HG02610 (cell line): Measurements from ENCODE around the gene ATP6V0E1.

Source experiments
- ATAC-seq: cut with Tn5 transposase; IDR thresholded peaks from one replicate; pipeline ENCODE4 v1.9.1; 2021; ENCODE audit warnings: mild to moderate bottlenecking, moderate library complexity; ENCODE audit not compliant: unreplicated experiment

ATP6V0E1 gene

DNA sequence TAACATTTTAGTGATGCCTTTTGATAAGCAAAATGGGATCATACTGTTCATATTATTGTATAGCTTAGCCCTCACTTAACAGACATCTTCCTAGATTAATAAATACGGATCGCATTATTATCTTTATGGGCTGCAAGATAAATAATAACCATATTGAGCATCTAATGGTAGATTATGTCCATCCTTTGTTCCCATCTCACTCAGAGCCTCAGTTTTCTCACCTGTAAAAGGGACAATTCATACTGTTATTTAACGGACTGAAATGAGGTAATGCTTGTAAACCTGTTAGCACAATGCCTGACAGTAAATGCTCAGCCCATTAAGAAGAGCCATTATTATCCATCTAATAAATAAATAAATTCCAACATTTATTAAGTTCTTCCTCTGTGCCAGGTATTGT lies 27.3 kb upstream of the ATP6V0E1 start:
- no peak for ATAC-seq

DNA sequence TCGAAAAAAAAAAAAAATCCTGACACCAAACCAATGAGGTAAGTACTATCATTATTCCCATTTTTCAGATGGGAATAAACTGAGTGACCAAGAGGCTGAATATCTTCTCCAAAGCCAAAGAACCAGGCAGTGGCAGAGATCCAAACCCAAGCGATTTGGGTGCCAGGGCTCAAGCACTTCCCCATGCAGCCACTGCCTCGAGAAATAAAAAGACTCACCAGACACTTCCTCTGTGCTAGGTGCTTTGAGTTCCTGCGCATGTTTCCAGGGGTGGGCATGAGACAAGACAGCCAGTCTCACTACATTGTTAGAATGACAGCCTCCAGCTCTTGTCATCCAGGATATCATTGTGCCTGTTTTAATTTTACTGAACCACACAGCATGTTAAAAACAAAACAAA lies 26.6 kb upstream of the ATP6V0E1 start:
- no peak for ATAC-seq

DNA sequence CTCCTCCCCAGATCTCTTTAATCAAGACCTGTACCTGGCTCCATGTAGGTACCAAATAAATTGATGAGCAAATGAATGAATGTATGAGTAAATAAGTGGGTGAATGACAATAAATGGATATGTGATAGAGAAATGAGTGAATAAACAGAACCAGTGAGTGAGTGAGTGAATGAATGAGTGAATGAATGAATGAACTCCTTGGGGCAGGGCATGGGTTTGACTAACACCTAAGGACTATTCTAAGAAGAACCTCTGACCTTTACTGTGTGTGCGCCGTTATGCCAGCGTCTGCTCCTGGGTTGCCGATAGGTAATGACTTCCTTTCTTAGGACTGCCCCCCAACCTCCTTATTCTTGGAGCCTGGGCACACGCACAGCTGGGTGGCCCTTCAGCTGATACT lies 26.1 kb upstream of the ATP6V0E1 start:
- ATAC-seq = no peak

DNA sequence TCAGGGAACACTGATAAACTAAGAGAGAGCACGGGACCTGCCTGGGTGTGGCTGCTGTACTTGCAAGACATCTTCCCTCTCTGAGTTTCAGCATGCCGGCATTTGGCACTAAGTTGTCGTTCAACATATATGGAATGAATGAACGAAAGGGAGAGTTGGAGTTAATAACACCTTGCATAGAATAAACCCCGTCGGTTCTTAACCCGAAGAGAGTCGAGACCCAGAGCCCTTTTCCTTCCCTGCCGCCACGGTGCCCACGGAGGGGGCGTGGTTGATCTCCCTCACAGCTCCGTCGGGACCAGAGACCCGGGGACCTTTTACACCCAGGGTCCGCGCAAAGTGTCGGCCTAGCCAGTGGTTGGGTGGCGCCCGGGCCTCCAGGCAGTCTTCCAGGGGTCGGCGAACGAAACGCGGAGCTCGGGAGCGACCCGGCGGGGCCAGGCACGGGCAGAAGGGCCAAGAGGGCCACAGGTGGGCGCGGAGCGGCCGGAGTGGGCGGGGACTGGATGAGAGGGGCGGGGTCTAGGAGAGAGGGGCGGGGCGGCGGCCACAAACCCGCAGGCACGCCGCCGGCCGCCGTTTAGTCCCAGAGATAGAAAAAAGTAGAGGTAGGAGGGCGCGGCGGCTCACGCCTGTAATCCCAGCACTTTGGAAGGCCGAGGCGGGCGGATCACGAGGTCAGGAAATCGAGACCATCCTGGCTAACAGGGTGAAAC lies 25.1 kb upstream of the ATP6V0E1 start:
- peak; percentile 70 for ATAC-seq

- no peak for ATAC-seq
Measured at GRCh38 chr5:172959824-172960799, 23.5 kb upstream of the ATP6V0E1 start.

DNA sequence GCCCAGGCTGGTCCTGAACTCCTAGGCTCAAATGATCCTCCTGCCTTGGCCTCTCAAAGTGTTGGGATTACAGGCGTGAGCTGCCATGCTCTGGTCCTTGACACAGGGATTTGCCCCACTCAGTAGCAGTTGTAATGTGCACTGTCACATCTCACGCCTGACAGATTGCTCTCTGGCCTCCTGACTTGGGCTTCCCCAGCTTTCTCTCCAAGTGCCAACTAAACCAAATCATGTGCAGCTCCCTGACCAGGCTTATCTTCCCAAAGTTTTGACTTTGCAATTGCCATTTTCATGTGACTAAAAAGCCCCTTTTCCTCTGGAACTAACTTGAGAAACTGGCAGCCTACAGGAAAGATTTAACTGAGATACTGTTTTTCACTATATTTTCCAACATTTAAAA lies 13.7 kb upstream of the ATP6V0E1 start:
- ATAC-seq = no peak

DNA sequence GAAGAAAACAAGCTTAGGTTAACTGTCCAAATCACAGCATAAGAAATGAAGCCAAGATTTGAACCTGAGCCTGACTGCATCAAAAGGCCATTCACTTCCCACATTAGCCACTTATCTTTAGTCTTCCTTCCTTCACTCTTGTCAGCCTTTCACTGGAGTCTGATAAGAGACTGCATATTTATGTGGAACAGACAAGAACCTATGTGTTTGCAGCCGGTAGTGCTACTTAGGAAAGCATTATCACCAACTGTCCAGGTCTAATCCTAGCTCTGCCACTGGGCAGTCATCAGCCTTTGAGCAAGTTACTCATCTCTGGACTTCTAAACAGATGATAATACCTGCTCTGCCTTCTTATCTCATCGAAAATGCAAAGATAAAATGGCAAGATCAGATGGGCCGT lies 12.1 kb upstream of the ATP6V0E1 start:
- ATAC-seq = no peak

DNA sequence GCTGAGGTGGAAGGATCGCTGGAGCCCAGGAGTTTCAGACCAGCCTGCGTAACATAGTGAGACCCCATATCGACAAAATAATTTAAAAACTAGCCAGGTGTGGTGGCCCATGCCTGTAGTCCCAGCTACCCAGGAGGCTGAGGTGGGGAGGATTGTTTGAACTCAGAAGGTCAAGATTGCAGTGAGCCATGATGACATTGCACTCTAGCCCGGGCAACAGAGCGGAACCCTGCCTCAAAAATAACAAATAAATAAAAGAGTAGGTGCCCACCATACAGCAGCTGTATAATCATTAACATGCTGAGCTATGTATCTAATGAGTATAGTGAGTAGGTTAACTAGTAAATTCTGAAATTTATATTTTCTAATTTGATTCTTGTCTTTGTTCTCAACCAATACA lies 11.0 kb upstream of the ATP6V0E1 start:
- no peak for ATAC-seq

- no peak for ATAC-seq
Measured at GRCh38 chr5:172973127-172973916, 10.2 kb upstream of the ATP6V0E1 start.

GRCh38 chr5:172973931-172974330 lies 9.6 kb upstream of the ATP6V0E1 start:
- no peak for ATAC-seq

GRCh38 chr5:172975289-172975688 lies 8.3 kb upstream of the ATP6V0E1 start:
- ATAC-seq = no peak

GRCh38 chr5:172979778-172980177 lies 3.8 kb upstream of the ATP6V0E1 start:
- ATAC-seq = no peak

DNA sequence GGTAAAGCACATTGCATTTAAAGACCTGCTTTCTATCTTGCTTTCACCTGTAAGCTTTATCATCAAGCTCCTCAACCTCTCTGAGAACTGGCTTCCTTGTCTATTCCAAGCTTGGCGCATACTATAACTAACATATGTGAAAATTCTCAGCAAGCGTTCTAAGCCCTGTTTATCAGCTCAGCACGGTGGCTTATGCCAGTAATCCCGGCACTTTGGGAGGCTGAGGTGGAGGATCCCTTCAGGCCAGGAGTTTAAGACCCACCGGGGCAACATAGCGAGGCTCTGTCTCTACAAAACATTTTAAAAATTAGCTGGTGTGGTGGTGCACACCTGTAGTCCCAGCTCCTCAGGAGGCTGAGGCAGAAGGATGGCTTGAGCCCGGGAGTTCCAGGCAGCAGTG lies 1.6 kb upstream of the ATP6V0E1 start:
- no peak for ATAC-seq

DNA sequence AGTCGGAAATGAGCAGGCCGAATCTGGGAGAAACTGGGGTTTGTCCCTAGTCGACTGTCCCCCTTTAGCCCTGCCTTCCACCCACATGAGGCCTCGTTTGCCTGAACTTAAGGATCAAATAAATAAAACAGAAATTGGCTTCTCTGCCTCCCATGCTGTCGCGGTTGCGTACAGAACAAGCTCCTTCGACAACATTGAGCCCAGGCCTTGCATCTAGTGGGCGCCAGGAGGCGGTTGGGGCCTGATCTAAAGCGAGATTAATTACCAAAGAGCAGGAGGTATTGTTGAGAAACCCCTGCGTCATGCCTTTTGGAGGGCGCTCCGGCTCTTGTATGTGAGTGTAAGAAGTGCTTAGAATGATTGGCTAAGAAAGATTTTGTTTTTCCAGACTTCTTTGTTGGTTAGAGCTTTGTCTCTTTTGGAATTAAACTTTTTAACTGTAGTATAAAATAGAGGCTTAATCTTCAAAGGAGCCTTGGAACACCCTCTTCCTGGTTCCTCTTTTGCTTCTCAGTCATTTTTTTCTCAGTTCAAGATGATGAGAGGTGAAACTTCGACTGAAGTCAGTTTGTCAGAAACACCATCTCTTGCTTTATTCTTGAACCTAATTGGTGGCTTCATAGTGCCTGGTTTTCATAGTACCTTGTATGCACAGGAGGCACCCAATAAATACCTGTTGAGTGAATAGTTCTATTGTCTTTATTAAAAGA lies 828 bp downstream of the ATP6V0E1 start:
- peak; percentile 55 for ATAC-seq

- no peak for ATAC-seq
Measured at GRCh38 chr5:172985596-172985995, 2.0 kb downstream of the ATP6V0E1 start.

DNA sequence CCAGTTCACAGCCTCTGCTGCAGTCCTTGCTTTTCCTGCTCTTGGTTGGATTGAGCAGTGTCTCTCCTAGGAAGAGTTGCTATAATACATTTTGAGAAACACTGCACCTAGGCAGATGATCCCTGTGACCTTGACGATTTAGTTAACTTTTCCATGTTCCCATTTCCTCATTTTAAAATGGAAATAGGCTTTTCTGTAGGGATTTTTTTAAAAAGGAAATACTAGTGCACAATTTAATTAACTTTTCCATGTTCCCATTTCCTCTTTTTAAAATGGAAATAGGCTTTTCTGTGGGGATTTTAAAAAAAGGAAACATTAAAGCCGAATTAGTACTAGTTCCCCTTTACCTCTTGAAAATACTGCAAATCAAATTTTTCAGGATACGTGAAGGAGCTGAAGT lies 4.7 kb downstream of the ATP6V0E1 start:
- ATAC-seq = no peak

DNA sequence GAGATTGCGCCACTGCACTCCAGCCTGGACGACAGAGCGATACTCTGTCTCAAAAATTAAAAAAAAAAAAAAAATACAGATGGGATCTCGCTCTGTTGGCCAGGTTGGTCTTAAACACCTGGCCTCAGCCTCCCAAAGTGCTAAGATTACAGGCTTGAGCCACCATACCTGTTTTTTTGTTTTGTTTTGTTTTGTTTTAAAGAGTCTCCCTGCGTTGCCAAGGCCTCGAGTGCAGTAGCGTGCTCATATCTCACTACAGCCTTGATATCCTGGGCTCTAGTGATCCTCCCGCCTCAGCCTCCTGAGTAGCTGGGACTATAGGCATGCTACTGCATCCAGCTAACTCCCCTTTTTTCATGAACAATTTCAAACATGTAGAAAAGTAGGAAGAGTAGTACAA lies 7.2 kb downstream of the ATP6V0E1 start:
- ATAC-seq = no peak

DNA sequence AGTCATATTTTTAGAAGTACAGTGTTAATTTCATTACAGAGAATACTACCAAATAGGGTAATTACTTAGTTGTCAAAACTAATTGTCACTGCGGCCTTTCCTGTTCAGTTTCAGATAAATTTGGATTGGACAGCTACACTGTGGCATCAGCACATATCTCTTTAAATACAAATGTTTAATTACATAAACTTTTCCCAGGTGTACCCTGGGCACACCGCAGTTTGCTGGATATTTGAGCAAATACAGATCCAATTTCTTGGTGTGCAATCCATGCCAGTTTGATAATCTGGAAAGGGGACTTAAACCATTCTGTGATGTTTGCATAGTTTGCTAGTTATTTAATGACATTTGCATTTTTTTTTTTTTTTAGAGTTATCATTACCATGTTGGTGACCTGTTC lies 10.8 kb downstream of the ATP6V0E1 start:
- no peak for ATAC-seq

- no peak for ATAC-seq
Measured at GRCh38 chr5:172999372-172999973, 15.9 kb downstream of the ATP6V0E1 start.

GRCh38 chr5:172999974-173000373 lies 16.4 kb downstream of the ATP6V0E1 start:
- no peak for ATAC-seq
